NB4 (cell line): Measurements from ENCODE around the gene RYR3.

Experiments
- MYC ChIP-seq: IDR thresholded peaks from 2 replicates; pipeline ENCODE4 v1.6.1; 2011; ENCODE audit warnings: low read depth, low read length
- POLR2A ChIP-seq: IDR thresholded peaks from 2 replicates; pipeline ENCODE4 v1.6.1; 2011; ENCODE audit warnings: mild to moderate bottlenecking; ENCODE audit not compliant: insufficient read length; ENCODE audit errors: extremely low read depth
- TF ChIP-seq, protein P1 (sequence below): IDR thresholded peaks from one replicate; pipeline ENCODE4 v1.5.1; 2012; ENCODE audit warnings: low read depth, low read length
- TF ChIP-seq, protein P2 (sequence below): IDR thresholded peaks from 2 replicates; pipeline ENCODE4 v1.6.1; 2011; ENCODE audit warnings: low read depth, low read length

DNA sequence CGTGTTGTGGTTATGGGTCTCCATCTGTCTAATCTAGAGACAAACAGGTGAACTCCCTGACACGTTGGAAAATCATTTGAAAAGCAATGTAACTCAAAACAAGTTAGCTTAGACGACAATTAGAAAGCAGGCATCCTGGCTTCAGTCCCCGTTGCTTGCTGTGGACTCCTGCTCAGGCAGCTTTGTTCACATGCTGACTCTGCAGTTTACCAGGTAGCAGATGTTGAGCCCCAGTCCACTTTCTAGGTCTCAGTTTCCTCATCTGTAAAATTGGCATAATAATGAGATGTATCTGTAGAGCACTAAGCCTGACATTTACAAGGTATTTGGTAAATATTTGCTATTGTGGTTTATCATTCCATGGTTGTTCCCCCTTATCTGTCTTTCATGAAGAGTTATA is 330.3 kb downstream of the RYR3 start:
- TF ChIP-seq POLR2A (no peak), MYC (no peak)
- TF ChIP-seq, protein P1, sequence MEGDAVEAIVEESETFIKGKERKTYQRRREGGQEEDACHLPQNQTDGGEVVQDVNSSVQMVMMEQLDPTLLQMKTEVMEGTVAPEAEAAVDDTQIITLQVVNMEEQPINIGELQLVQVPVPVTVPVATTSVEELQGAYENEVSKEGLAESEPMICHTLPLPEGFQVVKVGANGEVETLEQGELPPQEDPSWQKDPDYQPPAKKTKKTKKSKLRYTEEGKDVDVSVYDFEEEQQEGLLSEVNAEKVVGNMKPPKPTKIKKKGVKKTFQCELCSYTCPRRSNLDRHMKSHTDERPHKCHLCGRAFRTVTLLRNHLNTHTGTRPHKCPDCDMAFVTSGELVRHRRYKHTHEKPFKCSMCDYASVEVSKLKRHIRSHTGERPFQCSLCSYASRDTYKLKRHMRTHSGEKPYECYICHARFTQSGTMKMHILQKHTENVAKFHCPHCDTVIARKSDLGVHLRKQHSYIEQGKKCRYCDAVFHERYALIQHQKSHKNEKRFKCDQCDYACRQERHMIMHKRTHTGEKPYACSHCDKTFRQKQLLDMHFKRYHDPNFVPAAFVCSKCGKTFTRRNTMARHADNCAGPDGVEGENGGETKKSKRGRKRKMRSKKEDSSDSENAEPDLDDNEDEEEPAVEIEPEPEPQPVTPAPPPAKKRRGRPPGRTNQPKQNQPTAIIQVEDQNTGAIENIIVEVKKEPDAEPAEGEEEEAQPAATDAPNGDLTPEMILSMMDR = no peak
- TF ChIP-seq, protein P2, sequence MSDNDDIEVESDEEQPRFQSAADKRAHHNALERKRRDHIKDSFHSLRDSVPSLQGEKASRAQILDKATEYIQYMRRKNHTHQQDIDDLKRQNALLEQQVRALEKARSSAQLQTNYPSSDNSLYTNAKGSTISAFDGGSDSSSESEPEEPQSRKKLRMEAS = no peak
